GM10847 (cell line): ENCODE data around the gene AKAP12.

Experiments used
- POLR2A ChIP-seq: IDR thresholded peaks from 2 replicates; pipeline ENCODE4 v1.6.1; 2011; ENCODE audit not compliant: insufficient read length; ENCODE audit errors: extremely low read depth

Gene AKAP12

DNA sequence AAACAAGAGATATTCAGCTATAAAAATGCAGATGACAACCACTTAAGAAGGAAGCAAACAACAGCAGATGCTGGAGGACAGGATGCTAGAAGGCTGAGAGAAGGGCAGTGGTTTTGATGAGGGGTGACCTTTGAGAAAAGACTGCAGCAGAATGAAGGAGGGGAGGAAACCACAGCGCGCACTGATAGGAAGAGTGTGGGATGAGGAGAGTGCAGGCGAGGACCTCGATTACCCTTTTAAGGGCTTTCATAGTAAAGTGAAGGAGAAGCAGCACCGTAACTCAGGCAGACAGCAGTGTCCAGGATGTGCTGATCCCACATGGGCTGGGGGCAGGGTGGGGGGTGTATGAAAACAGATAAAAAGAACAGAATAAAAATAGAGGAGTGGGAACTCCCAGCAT, 132.4 kb downstream of the AKAP12 start:
- TF ChIP-seq POLR2A, result no peak

DNA sequence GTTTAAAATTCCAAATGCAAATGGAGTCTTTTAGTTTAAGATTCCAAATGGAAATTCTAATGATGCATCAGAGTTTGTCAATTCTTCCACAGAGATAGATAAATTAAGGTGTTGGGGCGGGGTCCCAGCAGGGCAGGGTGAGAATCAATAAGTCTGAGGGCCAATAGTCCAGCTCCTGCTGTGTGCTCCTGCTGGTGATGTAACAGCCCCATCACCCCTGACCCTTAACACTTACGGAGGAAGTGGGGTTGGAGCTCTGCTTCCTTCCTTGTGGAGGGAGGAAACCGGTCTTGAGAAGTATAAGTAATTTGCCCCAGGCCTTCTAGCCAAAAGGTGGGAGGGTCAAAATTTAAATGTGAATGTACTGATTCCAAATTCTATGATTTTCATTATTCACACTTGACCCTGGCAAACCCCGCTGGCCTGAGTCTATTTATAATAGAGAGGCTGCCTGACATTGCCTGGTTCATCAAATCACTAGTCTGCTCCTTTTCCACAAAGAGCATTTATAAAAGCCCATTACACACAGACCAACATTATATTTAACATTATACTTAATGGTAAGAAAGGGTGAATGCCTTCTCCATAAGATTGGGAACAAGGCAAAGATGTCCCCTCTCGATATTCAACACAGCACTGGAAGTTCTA, 134.4 kb downstream of the AKAP12 start:
- TF ChIP-seq POLR2A, result no peak

DNA sequence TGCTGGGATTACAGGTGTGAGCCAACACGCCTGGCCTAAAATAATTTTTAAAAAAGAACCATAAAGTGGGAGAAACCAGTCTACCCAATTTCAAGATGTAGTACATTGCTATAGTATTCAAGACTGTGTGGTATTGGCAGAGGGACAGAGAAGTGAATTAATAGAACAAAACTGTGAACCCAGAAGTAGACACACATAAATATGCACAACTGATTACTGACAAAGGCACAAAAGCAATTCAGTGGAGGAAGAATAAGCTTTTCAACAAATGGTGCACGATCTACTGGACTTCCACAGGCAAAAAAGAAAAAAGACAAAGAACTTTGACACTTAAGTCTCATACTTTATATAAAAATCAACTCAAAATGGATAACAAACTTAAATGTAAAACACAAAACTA, 136.1 kb downstream of the AKAP12 start:
- no peak for TF ChIP-seq POLR2A

DNA sequence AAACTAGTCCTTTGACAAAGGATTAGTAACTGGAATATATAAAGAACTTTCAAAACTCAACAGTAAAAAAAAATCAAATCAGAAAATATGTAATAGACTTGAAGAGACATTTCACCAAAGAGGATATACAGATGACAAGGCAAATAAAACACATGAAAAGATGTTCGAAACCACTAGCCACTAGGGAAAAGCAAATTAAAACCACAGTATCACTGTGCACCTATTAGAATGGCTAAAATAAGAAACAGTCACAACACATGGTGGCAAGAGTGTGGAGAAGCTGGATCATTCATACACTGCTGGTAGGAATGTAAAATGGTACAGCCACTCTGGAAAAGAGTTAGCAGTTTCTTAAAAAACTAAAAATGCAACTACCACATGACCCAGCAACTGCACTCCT, 136.7 kb downstream of the AKAP12 start:
- TF ChIP-seq POLR2A, result no peak

DNA sequence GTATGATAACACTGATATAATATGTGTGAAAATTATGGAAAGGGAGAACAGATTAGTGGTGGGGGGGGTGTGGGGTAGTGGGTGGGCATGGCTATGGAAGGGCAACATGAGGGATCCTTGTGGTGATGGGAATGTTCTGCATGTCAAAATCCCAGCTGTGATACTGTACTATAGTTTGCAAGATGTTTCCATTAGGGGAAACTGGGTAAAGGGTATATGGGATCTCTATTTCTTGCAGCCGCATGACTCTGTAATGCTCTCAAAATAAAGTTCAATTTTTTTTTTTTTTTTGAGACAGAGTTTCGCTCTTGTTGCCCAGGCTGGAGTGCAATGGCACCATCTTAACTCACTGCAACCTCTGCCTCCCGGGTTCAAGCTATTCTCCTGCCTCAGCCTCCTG, 137.3 kb downstream of the AKAP12 start:
- TF ChIP-seq POLR2A, result no peak

DNA sequence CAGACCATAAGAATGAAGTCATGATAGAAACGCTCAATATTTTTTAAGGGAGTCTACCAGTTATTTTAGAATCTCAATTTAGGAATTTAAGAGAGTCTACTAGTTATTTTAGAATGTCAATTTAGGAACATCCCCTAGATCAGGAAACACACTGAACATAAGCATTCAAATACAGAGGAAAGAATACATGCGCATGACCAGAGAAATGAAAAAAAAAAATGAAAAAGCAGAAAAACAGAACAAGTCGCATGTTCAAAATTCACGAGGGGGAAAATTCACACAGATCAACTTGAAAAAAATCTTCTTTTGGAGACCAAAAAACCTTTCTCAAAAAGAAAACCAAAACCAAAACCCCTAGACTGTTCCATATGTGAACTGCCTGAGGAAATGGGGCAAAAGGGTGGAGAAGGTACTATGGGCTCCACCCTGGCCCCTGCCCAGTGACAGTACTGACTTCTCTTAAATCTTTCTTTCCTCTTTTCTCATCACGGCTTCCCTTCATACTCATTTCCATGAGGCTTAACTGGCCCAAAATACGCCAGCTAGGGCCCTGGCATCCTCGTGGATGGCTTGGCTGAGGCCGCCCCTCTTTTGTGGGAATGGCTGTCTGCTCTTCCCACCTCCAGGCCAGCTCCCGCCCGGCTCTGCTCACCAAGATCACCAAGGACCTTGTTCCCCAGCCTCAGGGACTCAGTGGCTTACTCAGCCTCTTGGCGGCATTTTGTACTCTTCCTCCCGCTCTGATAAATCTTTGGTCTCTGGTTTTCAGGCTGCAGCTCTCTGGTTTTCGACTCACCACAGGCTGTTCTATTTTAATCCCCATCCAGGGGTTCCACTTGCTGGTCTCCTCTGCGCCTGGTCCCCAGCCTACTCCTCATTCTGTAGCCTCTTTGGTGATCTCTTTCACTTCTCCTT, 140.4 kb downstream of the AKAP12 start:
- no peak for TF ChIP-seq POLR2A

DNA sequence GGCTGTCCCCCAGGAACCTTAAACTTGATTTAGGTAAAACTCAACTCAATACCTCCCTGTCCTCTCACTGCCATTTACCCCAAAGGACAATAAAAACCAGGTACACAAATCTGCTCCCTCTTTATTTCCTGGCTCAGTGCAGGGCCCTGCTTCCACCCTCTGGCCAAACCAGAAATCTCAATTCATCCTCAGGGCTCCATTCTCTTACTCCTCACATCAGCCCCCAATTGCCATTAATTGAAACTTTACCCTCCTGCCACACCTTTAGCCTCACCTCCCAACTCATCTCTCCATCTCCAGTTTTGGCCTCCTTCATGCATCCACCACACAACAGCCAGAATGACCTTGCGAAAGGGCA, 141.1 kb downstream of the AKAP12 start:
- no peak for TF ChIP-seq POLR2A

DNA sequence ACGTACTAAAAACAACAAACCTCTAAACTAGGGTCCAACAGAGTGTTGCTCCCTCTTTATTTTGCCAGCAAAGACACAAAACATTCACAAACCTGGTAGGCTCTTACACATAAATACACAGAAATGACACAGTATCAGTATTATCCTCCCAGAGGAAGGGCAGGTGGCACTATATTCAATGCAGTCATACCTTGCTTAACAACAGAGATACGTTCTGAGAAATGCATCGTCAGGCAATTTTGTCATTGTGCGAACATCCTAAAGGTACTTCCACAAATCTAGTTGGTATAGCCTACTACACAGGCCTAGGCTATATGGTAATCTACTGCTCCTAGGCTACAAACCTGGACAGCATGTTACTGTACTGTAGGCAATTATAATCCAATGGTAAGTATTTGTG, 142.0 kb downstream of the AKAP12 start:
- TF ChIP-seq POLR2A, result no peak

DNA sequence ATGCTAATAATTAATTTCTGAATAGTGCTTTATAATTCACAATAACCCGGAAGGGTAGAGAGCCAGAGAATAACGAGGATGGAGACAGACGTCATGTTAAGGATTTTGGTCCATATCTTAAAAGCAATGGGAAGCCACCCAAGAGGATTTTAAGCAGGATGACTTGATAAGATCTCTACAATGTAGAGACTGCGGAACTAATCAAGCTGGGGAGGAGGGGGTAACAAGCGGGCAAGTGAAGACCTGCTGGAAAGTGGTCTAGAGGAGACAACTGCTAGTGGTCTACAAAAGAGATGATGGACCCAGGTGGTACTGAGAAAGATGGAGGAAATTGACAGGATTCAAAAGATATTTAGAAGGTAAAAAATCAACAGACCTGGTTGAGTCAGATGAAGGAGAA, 144.4 kb downstream of the AKAP12 start:
- no peak for TF ChIP-seq POLR2A

DNA sequence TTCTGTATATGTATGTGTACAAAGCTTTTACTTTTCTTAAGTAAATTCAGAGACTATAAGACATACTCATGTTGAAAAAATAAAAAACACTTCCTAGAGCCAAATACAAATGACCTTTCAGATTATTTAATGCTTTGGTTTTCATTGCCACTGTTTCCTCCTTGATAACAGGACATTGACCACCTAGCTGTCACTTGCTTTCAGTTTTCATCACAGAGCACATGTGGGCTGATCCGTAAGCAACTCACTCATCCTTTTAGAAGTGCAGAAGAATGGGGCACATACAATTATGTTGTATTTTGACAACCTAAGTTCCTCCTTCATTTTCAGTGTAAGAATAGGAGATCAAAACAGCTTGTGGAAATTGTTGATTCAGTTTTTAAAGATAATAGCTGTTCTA, 145.4 kb downstream of the AKAP12 start:
- TF ChIP-seq POLR2A, result no peak

DNA sequence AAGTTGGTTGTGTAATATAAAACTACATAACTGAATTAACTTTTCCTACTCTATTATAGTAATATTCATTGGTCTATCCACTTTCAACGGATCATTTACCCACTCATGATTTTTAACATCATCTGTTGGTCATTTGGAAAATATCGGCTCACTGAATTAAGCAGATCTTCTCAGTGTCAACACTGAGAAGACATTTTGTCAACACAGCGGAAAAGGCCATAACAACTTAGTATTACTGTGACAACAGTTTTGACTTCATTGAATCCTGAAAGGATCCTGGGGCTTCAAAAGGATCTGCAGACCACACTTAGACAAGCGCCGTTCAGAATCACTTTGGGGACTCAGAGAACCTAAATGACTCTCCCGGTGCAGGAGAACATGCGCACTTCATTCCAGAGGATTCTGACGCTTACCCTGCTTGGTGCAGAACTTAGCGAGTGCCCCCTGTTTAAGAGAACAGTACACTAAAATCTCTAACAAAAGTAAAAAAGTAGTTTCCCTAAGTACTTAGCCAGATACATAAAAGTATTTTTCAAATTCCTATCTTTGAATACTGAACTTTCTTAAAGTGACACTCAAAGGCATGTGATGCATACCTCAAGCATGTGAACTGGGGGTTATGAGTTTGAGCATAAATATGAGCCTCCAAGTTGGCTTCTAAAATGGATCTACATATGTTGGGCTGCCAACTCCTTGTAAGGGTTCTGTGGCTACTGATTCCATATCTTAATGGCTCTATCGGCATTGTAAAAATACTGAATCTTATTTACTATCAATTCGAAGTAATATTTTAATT, 147.6 kb downstream of the AKAP12 start:
- TF ChIP-seq POLR2A, result no peak

DNA sequence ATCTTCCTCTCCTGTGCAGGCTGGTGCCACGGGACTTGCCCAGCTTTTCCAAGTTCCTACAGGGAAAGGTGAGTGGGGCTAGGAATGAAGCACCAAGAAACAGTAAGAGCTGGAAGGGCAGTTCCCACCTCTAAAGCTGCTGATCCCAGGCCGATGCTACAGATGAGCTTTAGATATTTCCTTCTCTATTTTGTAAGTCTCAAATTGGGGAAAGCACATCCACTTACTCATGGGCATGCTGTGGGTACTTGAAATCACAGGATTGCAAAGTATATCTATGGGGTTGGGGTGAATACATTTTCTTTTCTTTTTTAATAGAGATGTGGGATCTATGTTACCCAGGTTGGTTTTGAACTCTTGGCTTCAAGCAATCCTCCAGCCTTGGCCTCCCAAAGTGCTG, 148.5 kb downstream of the AKAP12 start:
- no peak for TF ChIP-seq POLR2A

DNA sequence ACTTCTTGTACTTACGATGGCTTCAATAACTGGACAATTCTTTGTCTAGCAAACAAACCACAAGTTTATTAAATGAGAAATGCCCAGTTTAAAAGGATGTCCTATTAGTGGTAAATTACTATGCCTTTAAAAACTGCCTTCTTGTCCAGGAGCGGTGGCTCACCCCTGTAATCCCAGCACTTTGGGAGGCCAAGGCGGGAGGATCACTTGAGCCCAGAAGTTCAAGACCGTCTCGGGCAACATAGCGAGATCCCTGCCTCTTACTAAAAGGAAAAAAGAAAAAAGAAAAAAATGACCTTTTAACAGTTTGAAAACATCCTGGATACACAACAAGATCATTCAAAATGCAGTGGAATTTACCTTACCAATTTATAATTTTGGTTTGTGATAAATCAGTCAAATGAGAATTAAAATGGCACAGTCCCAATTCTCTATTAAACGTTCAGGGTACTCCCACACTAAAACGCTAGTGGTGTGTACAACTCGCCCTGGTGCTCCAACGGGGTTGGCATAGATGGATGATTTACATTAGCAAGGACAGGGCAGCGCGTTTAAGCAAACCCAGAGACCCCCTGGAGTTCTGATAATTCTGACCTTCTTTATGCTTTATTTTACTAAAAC, 149.3 kb downstream of the AKAP12 start:
- no peak for TF ChIP-seq POLR2A

DNA sequence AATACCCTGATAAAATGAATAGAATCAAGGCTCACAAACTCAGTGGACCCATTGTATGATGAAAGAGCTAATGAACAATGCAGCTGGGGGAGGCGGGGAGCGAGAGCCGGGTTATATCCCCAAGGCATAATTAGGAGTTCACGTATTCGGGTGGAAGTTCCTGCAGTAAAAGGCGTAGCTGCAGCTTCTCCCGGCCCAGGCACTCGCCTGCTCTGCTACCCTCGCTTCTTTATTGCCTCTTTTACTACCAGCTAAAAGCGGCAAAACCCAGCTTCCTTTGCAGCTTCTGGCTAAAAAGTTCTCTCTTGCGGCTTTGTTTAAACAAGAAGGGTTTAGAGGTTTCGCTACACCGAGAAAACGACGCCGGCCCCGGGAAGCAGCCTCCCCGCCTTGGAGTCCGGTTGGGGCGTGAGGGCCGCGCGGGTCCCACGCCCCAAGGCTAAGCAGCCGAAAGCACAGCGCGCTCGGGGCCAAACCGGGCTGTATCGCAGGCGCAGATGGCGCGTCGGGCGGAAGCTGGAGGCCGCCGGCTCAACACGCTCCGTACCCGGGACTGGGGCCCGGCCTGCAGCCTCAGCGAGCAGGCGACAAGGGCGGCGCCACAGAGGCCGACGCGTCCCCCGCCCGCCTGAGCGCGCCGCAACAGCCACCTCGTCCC, 150.0 kb downstream of the AKAP12 start:
- peak; percentile 91 for TF ChIP-seq POLR2A
